Activated naive CD4-positive, alpha-beta T cell treated with anti-CD3 and anti-CD28 coated beads for 36 hours (primary cell): Measurements from ENCODE around the gene SLC5A6. TPM values are rescaled to one million over a fixed set of nuclear protein-coding genes. Genes with fewer than 3 reads are reported as not detected.
"Not testable (repeated sequence)": the region's sequence is repeated elsewhere in the genome, so short reads cannot be mapped to it uniquely, and the experiment has no call there.

Experiments used
- CTCF ChIA-PET: fragments of 350-600 bp; sonication (Branson Sonifier 250); formaldehyde crosslinking; loops from one replicate; lab custom pipeline; 2021; ENCODE audit warnings: antibody characterized with exemption; lab: Charles Lee
- DNase-seq: peaks from one replicate; pipeline ENCODE4 v3.0.0-alpha.2; 2020
- H3K27ac Mint-ChIP-seq: one replicate; pipeline ENCODE4 v1.8.0; 2021; ENCODE audit warnings: mild to moderate bottlenecking, mixed read lengths
- H3K27me3 Mint-ChIP-seq: one replicate; pipeline ENCODE4 v1.8.0; 2021; ENCODE audit warnings: low read depth, mixed read lengths
- H3K36me3 Mint-ChIP-seq: one replicate; pipeline ENCODE4 v1.8.0; 2021; ENCODE audit warnings: low read depth, mixed read lengths
- H3K4me1 Mint-ChIP-seq: one replicate; pipeline ENCODE4 v1.8.0; 2021; ENCODE audit warnings: low read depth, mixed read lengths
- H3K4me3 Mint-ChIP-seq: one replicate; pipeline ENCODE4 v1.8.0; 2021; ENCODE audit warnings: mild to moderate bottlenecking, moderate library complexity, mixed read lengths
- H3K9me3 Mint-ChIP-seq: one replicate; pipeline ENCODE4 v1.8.0; 2021; ENCODE audit warnings: mixed read lengths
- intact Hi-C: fragments of 100-400 bp; cut with micrococcal nuclease; formaldehyde crosslinking; loops from one replicate; pipeline ENCODE4 v1.15.1; 2023
- total RNA-seq, 2 experiments: library from RNA; stranded (reverse); gene quantifications; one replicate each; pipeline ENCODE4 v1.2.3, GENCODE V29; 2021

Gene SLC5A6
- total RNA-seq, 2 experiments from 2014 or later = 22.6 to 24.8 TPM

- H3K9me3 Mint-ChIP-seq = no peaks in the 10 kb centered on the region
- no peak overlapping the region for H3K4me3 Mint-ChIP-seq
- intact Hi-C loops = no loop called here
- DNase-seq = no peak
- no peaks in the 10 kb centered on the region for H3K36me3 Mint-ChIP-seq
- no peak overlapping the region for H3K27ac Mint-ChIP-seq
- H3K27me3 Mint-ChIP-seq = peaks cover 23% of the 10 kb centered on the region
- CTCF ChIA-PET = interaction anchor here (1.0 kb wide), 1 partner anchor 162 kb away, joined by 4 read pairs; no protein-coding TSS in a partner anchor
- H3K4me1 Mint-ChIP-seq = no peaks in the 10 kb centered on the region
Measured at GRCh38 chr2:27179344-27180000, 32.6 kb downstream of the SLC5A6 start.

- no peaks in the 10 kb centered on the region for H3K4me1 Mint-ChIP-seq
- no peaks in the 10 kb centered on the region for H3K9me3 Mint-ChIP-seq
- H3K4me3 Mint-ChIP-seq = no peak overlapping the region
- intact Hi-C loops = no loop called here
- H3K27me3 Mint-ChIP-seq = peaks cover 23% of the 10 kb centered on the region
- CTCF ChIA-PET = interaction anchor here (1.0 to 1.2 kb wide), 2 partner anchors 8 to 217 kb away, joined by 3 to 8 read pairs; no protein-coding TSS in a partner anchor
- no peak for DNase-seq
- H3K27ac Mint-ChIP-seq = no peak overlapping the region
- H3K36me3 Mint-ChIP-seq = no peaks in the 10 kb centered on the region
Measured at GRCh38 chr2:27178469-27178868, 33.6 kb downstream of the SLC5A6 start.

DNA sequence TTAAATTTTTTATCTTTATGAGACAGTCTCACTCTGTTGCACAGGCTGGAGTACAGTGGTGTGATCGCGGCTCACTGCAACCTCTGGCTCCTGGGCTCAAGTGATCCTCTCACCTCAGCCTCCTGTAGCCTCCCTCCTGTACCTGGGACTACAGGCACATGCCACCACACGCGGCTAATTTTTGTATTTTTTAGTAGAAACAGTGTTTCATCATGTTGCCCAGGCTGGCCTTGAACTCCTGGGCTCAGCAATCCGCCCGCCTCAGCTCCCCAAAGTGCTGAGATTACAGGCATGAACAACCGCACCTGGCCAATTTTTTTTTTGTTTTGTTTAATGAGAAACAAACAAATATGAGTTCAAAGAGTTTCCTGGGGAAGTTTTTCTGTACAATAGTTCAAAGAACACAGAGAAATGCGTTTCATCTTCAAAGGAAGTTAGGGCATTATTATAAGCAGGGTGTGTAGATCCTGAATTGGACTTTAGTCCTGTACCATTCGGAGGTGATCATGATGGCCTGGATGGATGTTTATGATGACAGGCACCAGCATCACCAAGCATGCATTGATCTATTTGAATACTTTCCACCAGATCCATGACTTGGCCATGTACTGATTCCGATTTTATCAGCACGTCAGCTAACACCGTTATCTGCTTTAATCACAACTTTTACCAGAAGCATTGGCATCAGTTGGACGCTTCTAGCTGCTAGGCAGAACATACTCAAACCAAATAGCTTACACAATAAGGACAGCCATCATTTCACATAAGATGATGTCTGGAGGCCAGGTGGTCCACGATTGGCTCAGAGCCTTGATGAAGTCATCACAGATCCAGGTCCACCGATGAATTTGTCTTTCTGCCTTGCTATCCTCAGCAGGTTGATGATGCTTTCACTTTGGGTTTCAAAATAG, 34.4 kb downstream of the SLC5A6 start:
- CTCF ChIA-PET = interaction anchor here (1.0 to 1.2 kb wide), 2 partner anchors 8 to 216 kb away, joined by 3 to 8 read pairs; no protein-coding TSS in a partner anchor
- H3K36me3 Mint-ChIP-seq = no peaks in the 10 kb centered on the region
- H3K4me1 Mint-ChIP-seq = no peaks in the 10 kb centered on the region
- no peak overlapping the region for H3K27ac Mint-ChIP-seq
- intact Hi-C loops = no loop called here
- H3K4me3 Mint-ChIP-seq = no peak overlapping the region
- DNase-seq = no peak
- peaks cover 23% of the 10 kb centered on the region for H3K27me3 Mint-ChIP-seq
- no peaks in the 10 kb centered on the region for H3K9me3 Mint-ChIP-seq

- H3K36me3 Mint-ChIP-seq, H3K27ac Mint-ChIP-seq, H3K4me3 Mint-ChIP-seq, intact Hi-C loops, DNase-seq, H3K4me1 Mint-ChIP-seq, H3K9me3 Mint-ChIP-seq: not testable (repeated sequence)
- H3K27me3 Mint-ChIP-seq = peaks cover 19% of the 10 kb centered on the region
- CTCF ChIA-PET = interaction anchor here (1.1 kb wide), 1 partner anchor 128 kb away, joined by 3 read pairs; no protein-coding TSS in a partner anchor
Measured at GRCh38 chr2:27175781-27176180, 36.3 kb downstream of the SLC5A6 start.

DNA sequence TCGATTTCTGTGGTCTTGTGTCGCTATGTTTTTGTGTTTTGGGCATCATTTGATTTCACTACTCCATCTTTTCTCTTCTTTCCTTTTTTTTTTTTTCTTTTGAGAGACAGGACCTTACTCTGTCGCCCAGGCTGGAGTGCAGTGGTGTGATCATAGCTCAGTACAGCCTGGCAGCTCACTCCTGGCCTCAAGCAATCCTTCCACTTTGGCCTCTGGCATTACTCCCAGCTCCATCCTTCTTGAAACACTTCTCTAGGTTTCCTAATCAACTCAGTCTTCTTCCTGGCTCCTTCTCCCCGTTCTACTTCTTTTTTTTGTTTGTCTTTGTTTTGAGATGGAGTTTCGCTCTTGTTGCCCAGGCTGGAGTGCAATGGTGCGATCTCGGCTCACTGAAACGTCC, 36.7 kb downstream of the SLC5A6 start:
- H3K4me1 Mint-ChIP-seq = no peaks in the 10 kb centered on the region
- CTCF ChIA-PET = no interaction called here
- H3K36me3 Mint-ChIP-seq = no peaks in the 10 kb centered on the region
- H3K4me3 Mint-ChIP-seq = no peak overlapping the region
- intact Hi-C loops = no loop called here
- H3K27me3 Mint-ChIP-seq = peaks cover 18% of the 10 kb centered on the region
- no peak overlapping the region for H3K27ac Mint-ChIP-seq
- no peak for DNase-seq
- H3K9me3 Mint-ChIP-seq = no peaks in the 10 kb centered on the region

- intact Hi-C loops = loop anchor here (5.0 kb wide), 1 partner anchor 128 kb away; no protein-coding TSS in a partner anchor
- Mint-ChIP-seq H3K27me3 (peaks cover 16% of the 10 kb centered on the region), H3K9me3 (no peaks in the 10 kb centered on the region), H3K27ac (no peak overlapping the region), H3K36me3 (no peaks in the 10 kb centered on the region), H3K4me3 (no peak overlapping the region), H3K4me1 (no peaks in the 10 kb centered on the region)
- no peak for DNase-seq
- CTCF ChIA-PET = no interaction called here
Measured at GRCh38 chr2:27174638-27175037, 37.4 kb downstream of the SLC5A6 start.

- no peaks in the 10 kb centered on the region for H3K4me1 Mint-ChIP-seq
Measured at GRCh38 chr2:27171351-27171848, 40.7 kb downstream of the SLC5A6 start.

GRCh38 chr2:27170581-27171337, 41.3 kb downstream of the SLC5A6 start:
- Mint-ChIP-seq H3K27me3 (peaks cover 4% of the 10 kb centered on the region), H3K27ac (no peak overlapping the region), H3K4me3 (no peak overlapping the region), H3K9me3 (no peaks in the 10 kb centered on the region), H3K36me3 (no peaks in the 10 kb centered on the region), H3K4me1 (no peaks in the 10 kb centered on the region)
- DNase-seq = no peak
- CTCF ChIA-PET = interaction anchor here (0.6 to 1.4 kb wide), 16 partner anchors 7 to 1864 kb away, joined by 3 to 8 read pairs (median 4); partner anchors contain the start of gene TRIM54
- intact Hi-C loops = loop anchor here (5.0 kb wide), 1 partner anchor 132 kb away; no protein-coding TSS in a partner anchor

More at GRCh38 chr2:27171351-27171848, 40.7 kb downstream of the SLC5A6 start:
- Mint-ChIP-seq H3K9me3 (no peaks in the 10 kb centered on the region), H3K27ac (no peak overlapping the region), H3K4me3 (no peak overlapping the region), H3K36me3 (no peaks in the 10 kb centered on the region), H3K27me3 (peaks cover 4% of the 10 kb centered on the region)
- intact Hi-C loops = loop anchor here (5.0 kb wide), 1 partner anchor 131 kb away; no protein-coding TSS in a partner anchor
- CTCF ChIA-PET = interaction anchor here (0.7 to 1.3 kb wide), 2 partner anchors 38 to 81 kb away, joined by 3 to 4 read pairs; no protein-coding TSS in a partner anchor
- DNase-seq = no peak

DNA sequence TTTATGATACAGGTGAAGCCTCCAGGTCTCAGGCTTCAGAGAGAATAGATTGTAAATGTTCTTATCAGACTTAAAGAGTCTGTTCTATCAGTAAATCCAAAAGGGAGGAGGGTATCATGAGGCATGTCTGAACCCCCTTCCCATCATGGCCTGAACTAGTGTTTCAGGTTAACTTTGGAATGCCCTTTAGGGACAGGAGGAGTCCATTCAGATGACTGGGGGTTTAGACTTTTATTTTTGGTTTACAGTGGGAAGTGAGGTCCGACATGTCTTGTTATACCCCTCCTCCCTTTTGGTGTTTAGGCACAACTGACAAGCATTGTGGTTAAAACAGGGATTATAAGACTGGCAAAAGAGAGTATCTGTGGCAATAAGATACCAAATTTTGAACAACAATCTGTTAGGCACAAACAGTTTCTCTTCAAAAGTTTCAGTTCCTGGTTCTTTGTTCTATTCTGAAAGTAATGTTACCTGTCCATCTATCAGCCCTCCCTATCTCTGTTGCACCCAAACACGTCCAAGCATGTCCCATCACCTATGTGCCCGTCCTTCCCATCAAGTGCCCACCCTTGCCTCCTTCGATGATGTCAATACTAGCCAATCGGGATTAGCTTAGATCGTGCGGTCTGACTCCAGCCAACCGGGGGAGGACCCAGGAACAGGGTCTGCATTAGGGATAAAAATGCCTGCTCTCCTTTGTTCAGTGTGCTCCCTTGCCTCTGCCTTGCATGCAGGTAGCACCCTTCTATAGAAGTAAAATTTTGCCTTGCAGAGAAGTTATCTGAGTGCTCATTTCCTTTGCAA, 46.9 kb downstream of the SLC5A6 start:
- Mint-ChIP-seq H3K4me1 (no peaks in the 10 kb centered on the region), H3K9me3 (no peaks in the 10 kb centered on the region), H3K27me3 (peaks cover 4% of the 10 kb centered on the region), H3K27ac (no peak overlapping the region), H3K36me3 (no peaks in the 10 kb centered on the region), H3K4me3 (no peak overlapping the region)
- intact Hi-C loops = no loop called here
- CTCF ChIA-PET = interaction anchor here (1.0 kb wide), 1 partner anchor 23 kb away, joined by 5 read pairs; no protein-coding TSS in a partner anchor
- DNase-seq = no peak

DNA sequence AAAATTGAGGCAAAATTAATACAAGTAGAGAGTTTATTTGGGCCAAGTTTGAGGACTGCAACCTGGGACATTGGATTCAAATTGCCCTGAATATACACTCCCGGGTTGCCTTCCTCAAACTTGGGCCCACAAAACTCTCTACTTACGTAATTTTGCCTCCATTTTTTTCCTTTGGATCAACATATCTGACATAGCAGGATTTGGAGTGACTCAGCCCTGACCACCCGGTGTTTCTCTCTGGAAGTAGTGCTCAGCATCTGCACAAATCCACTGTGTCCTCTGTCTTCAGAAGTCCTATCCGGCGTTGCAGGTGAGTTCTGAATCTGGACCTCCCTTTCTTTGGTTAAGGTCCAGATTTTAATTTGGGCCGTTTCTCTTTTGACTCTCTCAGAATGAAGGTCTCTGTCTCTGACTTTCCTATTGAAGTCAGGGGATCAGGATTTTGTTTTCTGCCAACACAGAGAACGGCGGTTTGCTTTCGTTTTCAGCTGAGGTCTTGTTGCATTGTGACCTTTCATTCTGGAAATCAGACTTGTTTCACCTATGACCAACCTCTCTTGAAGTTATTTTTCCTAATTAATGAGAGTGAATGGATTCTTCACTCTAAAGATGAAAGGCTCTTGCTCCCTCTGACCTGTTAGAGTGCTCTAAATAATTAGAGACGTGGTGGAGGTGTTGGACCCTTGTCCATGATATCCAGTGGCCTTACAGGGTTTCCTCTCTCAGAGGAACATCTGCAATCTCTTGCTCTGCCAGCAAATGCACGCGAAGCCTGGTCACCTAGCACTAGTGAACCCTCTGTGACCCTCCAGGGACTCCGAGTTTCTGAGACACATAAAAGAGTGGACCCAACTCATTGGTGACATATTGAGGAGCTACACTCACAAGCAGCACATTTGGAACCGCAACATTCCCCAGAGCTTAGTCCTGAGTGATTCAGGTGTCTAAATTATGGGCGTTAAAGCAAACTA, 49.6 kb downstream of the SLC5A6 start:
- Mint-ChIP-seq H3K4me3 (no peak overlapping the region), H3K27me3 (peaks cover 2% of the 10 kb centered on the region), H3K36me3 (no peaks in the 10 kb centered on the region), H3K9me3 (no peaks in the 10 kb centered on the region), H3K4me1 (no peaks in the 10 kb centered on the region), H3K27ac (no peak overlapping the region)
- no peak for DNase-seq
- intact Hi-C loops = no loop called here
- CTCF ChIA-PET = interaction anchor here (1.0 to 1.2 kb wide), 2 partner anchors 20 to 111 kb away, joined by 3 to 5 read pairs; no protein-coding TSS in a partner anchor
